ENCODE results near the gene IL17B. TPM values are rescaled to one million over a fixed set of nuclear protein-coding genes. Genes with fewer than 3 reads are reported as not detected.

The IL17B gene
- total and polyA plus RNA-seq, 2 of the 13 experiments (the other 11 are each of a cell fraction or from before 2014, with no cell fraction given): 0.29 to 2.6 TPM

DNA sequence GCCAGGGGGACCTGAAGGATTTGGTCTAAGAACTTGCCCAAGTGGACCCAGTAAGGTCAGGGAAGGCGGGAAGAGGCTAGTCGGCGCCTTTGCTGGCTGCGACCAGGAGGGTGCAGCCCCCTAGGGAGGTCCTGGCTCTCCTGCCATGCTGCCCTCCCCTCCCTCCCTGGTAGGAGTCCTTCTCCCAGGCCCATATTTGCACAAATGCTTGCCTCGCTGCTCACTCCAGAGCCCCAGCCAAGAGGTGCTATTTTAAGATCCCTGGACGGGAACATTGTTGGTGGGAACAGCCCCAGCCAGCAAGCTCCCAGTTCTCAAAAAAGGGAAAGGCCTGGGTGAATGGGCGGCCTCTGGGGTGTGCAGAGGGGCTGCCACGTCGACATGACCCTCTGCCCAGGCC lies 4.3 kb upstream of the IL17B start (continued):
- TF ChIP-seq NFE2L1 (CRISPR knock-in tag; IDR thresholded peaks at IDR 0.05; ENCODE audit: borderline replicate concordance) (no peak), RFX3 (CRISPR knock-in tag; IDR thresholded peaks at IDR 0.05) (no peak), ZNF672 (CRISPR knock-in tag; IDR thresholded peaks at IDR 0.05) (no peak), ZNF20 (CRISPR knock-in tag; IDR thresholded peaks at IDR 0.05) (no peak)

- WGBS (ENCODE audit: low lambda C conversion rate): 27% methylated on average over 8 of the region's 12 CpGs
- H3K9ac ChIP-seq (ENCODE audit: insufficient read depth, low read depth, low read length): no peak overlapping the region
- no peak for TF ChIP-seq FOXJ3 (CRISPR knock-in tag; IDR thresholded peaks at IDR 0.05; ENCODE audit: borderline replicate concordance)
- no peak for TF ChIP-seq GMEB2 (CRISPR knock-in tag; IDR thresholded peaks at IDR 0.05; ENCODE audit: low read depth)
- TF ChIP-seq MXD4 (CRISPR knock-in tag; IDR thresholded peaks at IDR 0.05): no peak
- TF ChIP-seq, protein P1, sequence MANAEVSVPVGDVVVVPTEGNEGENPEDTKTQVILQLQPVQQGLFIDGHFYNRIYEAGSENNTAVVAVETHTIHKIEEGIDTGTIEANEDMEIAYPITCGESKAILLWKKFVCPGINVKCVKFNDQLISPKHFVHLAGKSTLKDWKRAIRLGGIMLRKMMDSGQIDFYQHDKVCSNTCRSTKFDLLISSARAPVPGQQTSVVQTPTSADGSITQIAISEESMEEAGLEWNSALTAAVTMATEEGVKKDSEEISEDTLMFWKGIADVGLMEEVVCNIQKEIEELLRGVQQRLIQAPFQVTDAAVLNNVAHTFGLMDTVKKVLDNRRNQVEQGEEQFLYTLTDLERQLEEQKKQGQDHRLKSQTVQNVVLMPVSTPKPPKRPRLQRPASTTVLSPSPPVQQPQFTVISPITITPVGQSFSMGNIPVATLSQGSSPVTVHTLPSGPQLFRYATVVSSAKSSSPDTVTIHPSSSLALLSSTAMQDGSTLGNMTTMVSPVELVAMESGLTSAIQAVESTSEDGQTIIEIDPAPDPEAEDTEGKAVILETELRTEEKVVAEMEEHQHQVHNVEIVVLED (CRISPR knock-in tag; IDR thresholded peaks at IDR 0.05; ENCODE audit: borderline replicate concordance): no peak
- TF ChIP-seq, protein P2, sequence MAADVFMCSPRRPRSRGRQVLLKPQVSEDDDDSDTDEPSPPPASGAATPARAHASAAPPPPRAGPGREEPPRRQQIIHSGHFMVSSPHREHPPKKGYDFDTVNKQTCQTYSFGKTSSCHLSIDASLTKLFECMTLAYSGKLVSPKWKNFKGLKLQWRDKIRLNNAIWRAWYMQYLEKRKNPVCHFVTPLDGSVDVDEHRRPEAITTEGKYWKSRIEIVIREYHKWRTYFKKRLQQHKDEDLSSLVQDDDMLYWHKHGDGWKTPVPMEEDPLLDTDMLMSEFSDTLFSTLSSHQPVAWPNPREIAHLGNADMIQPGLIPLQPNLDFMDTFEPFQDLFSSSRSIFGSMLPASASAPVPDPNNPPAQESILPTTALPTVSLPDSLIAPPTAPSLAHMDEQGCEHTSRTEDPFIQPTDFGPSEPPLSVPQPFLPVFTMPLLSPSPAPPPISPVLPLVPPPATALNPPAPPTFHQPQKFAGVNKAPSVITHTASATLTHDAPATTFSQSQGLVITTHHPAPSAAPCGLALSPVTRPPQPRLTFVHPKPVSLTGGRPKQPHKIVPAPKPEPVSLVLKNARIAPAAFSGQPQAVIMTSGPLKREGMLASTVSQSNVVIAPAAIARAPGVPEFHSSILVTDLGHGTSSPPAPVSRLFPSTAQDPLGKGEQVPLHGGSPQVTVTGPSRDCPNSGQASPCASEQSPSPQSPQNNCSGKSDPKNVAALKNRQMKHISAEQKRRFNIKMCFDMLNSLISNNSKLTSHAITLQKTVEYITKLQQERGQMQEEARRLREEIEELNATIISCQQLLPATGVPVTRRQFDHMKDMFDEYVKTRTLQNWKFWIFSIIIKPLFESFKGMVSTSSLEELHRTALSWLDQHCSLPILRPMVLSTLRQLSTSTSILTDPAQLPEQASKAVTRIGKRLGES (CRISPR knock-in tag; IDR thresholded peaks at IDR 0.05; ENCODE audit: borderline replicate concordance): no peak
- no peak for TF ChIP-seq NCOA5 (CRISPR knock-in tag; IDR thresholded peaks at IDR 0.05)
- peak; percentile 71; the same call in 1 of the 2 replicates for TF ChIP-seq ZNF296 (CRISPR knock-in tag; conservative IDR thresholded peaks at IDR 0.05)
- no peak for TF ChIP-seq ZNF207 (IDR thresholded peaks at IDR 0.05; ENCODE audit: borderline replicate concordance)
- no peak for TF ChIP-seq PLRG1 (conservative IDR thresholded peaks at IDR 0.05)
- 0 out of 4 replicates have a peak, but pooled peaks of 1 of the 2 experiments have one; percentile 13 for TF ChIP-seq NR2F1 (CRISPR knock-in tag; IDR thresholded peaks at IDR 0.05)
- no peak for TF ChIP-seq PAWR (CRISPR knock-in tag; IDR thresholded peaks at IDR 0.05; ENCODE audit: borderline replicate concordance)
- TF ChIP-seq ZNF564 (CRISPR knock-in tag; IDR thresholded peaks at IDR 0.05): no peak
- TF ChIP-seq ZNF577 (CRISPR knock-in tag; IDR thresholded peaks at IDR 0.05; ENCODE audit: borderline replicate concordance, low read depth): no peak
Observed at GRCh38 chr5:149382517-149383220, 3.6 kb upstream of the IL17B start.

More at GRCh38 chr5:149382517-149383220, 3.6 kb upstream of the IL17B start:
- no TSS peak for BruUV-seq (replicated peaks)
- no peak overlapping the region for H3K27ac ChIP-seq (ENCODE audit: extremely low read length, insufficient read depth, low read length)
- H3K4me3 ChIP-seq (replicated peaks in 1 of 3; ENCODE audit: insufficient read depth in 1 of 3, low read depth in 2 of 3, low read length in 3 of 3): 0 out of 6 replicates have a peak overlapping the region, but pooled peaks of 1 of the 3 experiments have one; percentile 14
- intact Hi-C loops (cut with micrococcal nuclease; ENCODE audit: unreplicated experiment): loop anchor here (1.0 kb wide), 2 partner anchors 52 to 182 kb away; no protein-coding TSS in a partner anchor
- ATAC-seq: no peak
- H2AFZ ChIP-seq (ENCODE audit: low read length): no peak overlapping the region
- peaks cover 81% of the 10 kb centered on the region for H3K4me1 ChIP-seq (ENCODE audit: insufficient read depth, low read length)
- H3K4me2 ChIP-seq (ENCODE audit: low read depth, low read length): peak overlapping the region; percentile 87
- ChIA-PET CTCF (ENCODE audit: low intra/inter-chr PET ratio, low total read pairs) (interaction anchor here (1.1 to 3.4 kb wide), 5 partner anchors 40 to 182 kb away, joined by 3 to 35 read pairs (median 14); no protein-coding TSS in a partner anchor), POLR2A (no interaction called here)
- H3K79me2 ChIP-seq (ENCODE audit: insufficient read depth, low read length): no peaks in the 10 kb centered on the region
- H3K9me3 ChIP-seq (ENCODE audit: low read length): no peaks in the 10 kb centered on the region
- H3K36me3 ChIP-seq (replicated peaks in 1 of 2; ENCODE audit: control insufficient read depth in 1 of 2, insufficient read depth in 2 of 2, low read length in 2 of 2): no peaks in the 10 kb centered on the region
- H3K27me3 ChIP-seq (ENCODE audit: control insufficient read depth in 1 of 2, insufficient read depth in 2 of 2, low read length in 2 of 2): peaks cover 3 to 5% of the 10 kb centered on the region in 2 experiments; a peak in 2 of 5 replicates
- DNase-seq (ENCODE audit: low spot score): no peak
- in situ Hi-C loops (cut with HindIII; ENCODE audit: extremely low pct_ligation_motif_present, low pct_unique_long_range_greater_than_20kb): loop anchor here (10.0 kb wide), 1 partner anchor 52 kb away; no protein-coding TSS in a partner anchor
- H4K20me1 ChIP-seq (ENCODE audit: insufficient read depth, low read length): no peaks in the 10 kb centered on the region
- FAIRE-seq: no peak
